ENCODE results near the gene GPATCH2. TPM values are rescaled to one million over a fixed set of nuclear protein-coding genes. Genes with fewer than 3 reads are reported as not detected.

Gene GPATCH2
- total RNA-seq, 1 donor from 2014 or later, result 10.6 TPM

- no peak for TF ChIP-seq CTCF (IDR thresholded peaks at IDR 0.05; ENCODE audit: insufficient read depth, low read length, poor library complexity, severe bottlenecking)
- no peak overlapping the region for H3K4me3 ChIP-seq (ENCODE audit: low read depth, low read length)
- H3K36me3 ChIP-seq (ENCODE audit: control insufficient read depth, insufficient read depth, low read length), result no peaks in the 10 kb centered on the region
- H3K27me3 ChIP-seq (ENCODE audit: control insufficient read depth, insufficient read depth, low read length), result no peaks in the 10 kb centered on the region
- DNase-seq (ENCODE audit: low read depth), result no peak
These were observed 56.5 kb downstream of the GPATCH2 start for GRCh38 chr1:217574265-217574949.

- H3K27me3 ChIP-seq (ENCODE audit: control insufficient read depth, insufficient read depth, low read length), result no peaks in the 10 kb centered on the region
- DNase-seq (ENCODE audit: low read depth), result no peak
- no peak overlapping the region for H3K4me3 ChIP-seq (ENCODE audit: low read depth, low read length)
- TF ChIP-seq CTCF (IDR thresholded peaks at IDR 0.05; ENCODE audit: insufficient read depth, low read length, poor library complexity, severe bottlenecking), result no peak
- no peaks in the 10 kb centered on the region for H3K36me3 ChIP-seq (ENCODE audit: control insufficient read depth, insufficient read depth, low read length)
These were observed 61.9 kb downstream of the GPATCH2 start for GRCh38 chr1:217569021-217569420.

GRCh38 chr1:217568200-217568599 lies 62.7 kb downstream of the GPATCH2 start:
- Histone ChIP-seq H3K36me3 (ENCODE audit: control insufficient read depth, insufficient read depth, low read length) (no peaks in the 10 kb centered on the region), H3K4me3 (ENCODE audit: low read depth, low read length) (no peak overlapping the region), H3K27me3 (ENCODE audit: control insufficient read depth, insufficient read depth, low read length) (no peaks in the 10 kb centered on the region)
- TF ChIP-seq CTCF (IDR thresholded peaks at IDR 0.05; ENCODE audit: insufficient read depth, low read length, poor library complexity, severe bottlenecking), result no peak
- no peak for DNase-seq (ENCODE audit: low read depth)

GRCh38 chr1:217564833-217565232 lies 66.1 kb downstream of the GPATCH2 start:
- TF ChIP-seq CTCF (IDR thresholded peaks at IDR 0.05; ENCODE audit: insufficient read depth, low read length, poor library complexity, severe bottlenecking), result no peak
- no peaks in the 10 kb centered on the region for H3K36me3 ChIP-seq (ENCODE audit: control insufficient read depth, insufficient read depth, low read length)
- H3K4me3 ChIP-seq (ENCODE audit: low read depth, low read length), result no peak overlapping the region
- DNase-seq (ENCODE audit: low read depth), result no peak
- H3K27me3 ChIP-seq (ENCODE audit: control insufficient read depth, insufficient read depth, low read length), result no peaks in the 10 kb centered on the region

- Histone ChIP-seq H3K4me3 (ENCODE audit: low read depth, low read length) (no peak overlapping the region), H3K27me3 (ENCODE audit: control insufficient read depth, insufficient read depth, low read length) (no peaks in the 10 kb centered on the region), H3K36me3 (ENCODE audit: control insufficient read depth, insufficient read depth, low read length) (no peaks in the 10 kb centered on the region)
- no peak for TF ChIP-seq CTCF (IDR thresholded peaks at IDR 0.05; ENCODE audit: insufficient read depth, low read length, poor library complexity, severe bottlenecking)
- DNase-seq (ENCODE audit: low read depth), result no peak
These were observed 66.7 kb downstream of the GPATCH2 start for GRCh38 chr1:217564207-217564606.

GRCh38 chr1:217563179-217563578 lies 67.7 kb downstream of the GPATCH2 start:
- Histone ChIP-seq H3K4me3 (ENCODE audit: low read depth, low read length) (no peak overlapping the region), H3K36me3 (ENCODE audit: control insufficient read depth, insufficient read depth, low read length) (no peaks in the 10 kb centered on the region), H3K27me3 (ENCODE audit: control insufficient read depth, insufficient read depth, low read length) (no peaks in the 10 kb centered on the region)
- DNase-seq (ENCODE audit: low read depth), result no peak
- TF ChIP-seq CTCF (IDR thresholded peaks at IDR 0.05; ENCODE audit: insufficient read depth, low read length, poor library complexity, severe bottlenecking), result no peak

Measured in kidney epithelial cell (primary cell).